Occipital lobe (tissue), 2 donors: ENCODE results near the gene GUCY2F. TPM values are rescaled to one million over a fixed set of nuclear protein-coding genes. Genes with fewer than 3 reads are reported as not detected.

Experiments
- DNase-seq: peaks from one replicate; lab custom pipeline; 2025; lab: John Stamatoyannopoulos, UW
- total RNA-seq: library from RNA; depleted of rRNA; stranded (reverse); fragments of >200 nt; gene quantifications from one replicate; pipeline ENCODE4 v1.2.3, GENCODE V29; 2014

GUCY2F gene
- under 0.01 TPM for total RNA-seq

DNA sequence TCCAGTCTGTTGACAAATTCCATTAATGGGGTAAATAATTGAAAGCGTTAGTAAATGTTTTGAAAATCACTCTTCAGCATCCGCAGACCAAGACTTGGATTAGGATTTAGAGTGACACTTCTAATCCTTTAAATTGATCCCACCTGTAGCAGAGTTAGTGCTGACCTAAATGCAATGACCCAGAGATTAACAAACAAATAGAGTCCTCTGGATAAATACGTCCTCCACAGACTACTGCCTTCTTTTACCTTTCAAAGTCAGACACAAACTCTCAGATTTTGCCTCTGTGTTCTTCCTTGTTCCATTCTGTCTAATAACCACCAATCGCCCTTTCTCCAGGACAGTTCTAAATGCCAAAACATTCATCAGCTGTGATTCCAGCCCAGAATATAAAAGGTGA, at the start of gene GUCY2F:
Gene GUCY2F, minus strand, starts transcription at position 101 of the 400 bp plus-strand sequence. CDS start 6,150 bp downstream, outside the sequence.
- no peak for DNase-seq

DNA sequence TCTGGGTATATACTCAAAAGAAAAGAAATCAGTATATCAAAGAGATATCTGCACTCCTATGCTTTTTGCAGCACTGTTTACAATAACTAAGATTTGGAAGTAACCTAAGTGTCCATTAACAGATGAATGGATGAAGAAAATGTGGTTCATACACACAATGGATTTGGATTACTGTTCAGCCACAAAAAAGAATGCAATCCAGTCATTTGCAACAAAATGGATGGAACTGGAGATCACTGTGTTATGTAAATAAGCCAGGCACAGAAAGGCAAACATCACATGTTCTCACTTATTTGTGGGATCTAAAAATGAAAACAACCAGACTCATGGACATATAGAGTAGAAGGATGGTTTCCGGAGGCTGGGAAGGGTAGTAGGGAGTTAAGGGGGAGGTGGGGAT, 37.1 kb upstream of the GUCY2F start:
- no peak for DNase-seq

DNA sequence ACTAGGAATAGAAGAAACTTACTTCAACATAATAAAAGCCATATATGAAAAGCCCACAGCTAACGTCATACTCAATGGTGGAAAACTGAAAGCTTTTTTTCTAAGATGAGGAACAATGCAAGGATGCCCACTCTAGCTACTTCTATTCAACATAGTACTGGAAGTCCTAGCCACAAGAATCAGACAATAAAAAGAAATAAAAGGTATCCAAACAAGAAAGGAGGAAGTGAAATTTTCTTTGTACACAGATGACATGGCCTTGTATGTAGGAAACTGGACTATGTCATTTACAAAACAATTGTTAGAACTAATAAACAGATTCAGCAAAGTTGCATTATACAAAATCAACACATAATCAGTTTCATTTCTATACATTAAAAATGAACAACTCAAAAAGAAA, 29.2 kb upstream of the GUCY2F start:
- DNase-seq = no peak

DNA sequence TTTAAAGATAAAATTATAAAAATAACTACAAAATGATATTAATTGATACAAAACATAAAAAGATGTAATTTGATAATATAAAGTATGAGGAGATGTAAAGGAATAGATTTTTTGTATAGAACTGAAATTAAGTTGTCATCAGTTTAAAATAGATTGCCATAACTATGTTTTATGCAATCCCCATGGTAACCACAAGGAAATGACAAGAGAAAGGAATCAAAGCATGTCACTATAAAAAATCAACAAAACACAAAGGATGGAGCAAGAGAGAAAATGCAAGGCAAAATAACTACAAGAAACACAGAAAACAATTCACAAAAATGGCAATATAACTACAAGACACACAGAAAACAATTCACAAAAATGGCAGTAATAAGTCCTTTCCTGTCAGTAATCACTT, 27.0 kb upstream of the GUCY2F start:
- no peak for DNase-seq

DNA sequence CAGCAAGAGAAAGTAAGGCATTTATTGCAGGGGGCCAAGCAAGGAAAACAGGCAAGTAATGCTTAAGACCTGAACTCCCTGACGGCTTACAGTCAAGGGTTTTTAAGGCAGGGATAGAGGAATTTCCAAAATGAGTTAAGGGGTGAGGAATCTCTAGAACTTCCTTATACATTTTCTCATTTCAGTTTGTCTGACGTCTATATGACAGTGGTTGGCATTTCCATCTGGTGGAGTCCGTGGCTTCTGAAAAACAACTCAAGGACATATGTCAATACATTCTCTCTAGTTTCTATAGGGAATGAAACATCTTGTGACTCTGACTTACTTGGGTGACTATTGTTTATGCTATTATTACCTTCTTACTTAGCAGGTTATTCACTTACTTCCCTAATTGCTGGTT, 19.3 kb upstream of the GUCY2F start:
- DNase-seq = no peak

DNA sequence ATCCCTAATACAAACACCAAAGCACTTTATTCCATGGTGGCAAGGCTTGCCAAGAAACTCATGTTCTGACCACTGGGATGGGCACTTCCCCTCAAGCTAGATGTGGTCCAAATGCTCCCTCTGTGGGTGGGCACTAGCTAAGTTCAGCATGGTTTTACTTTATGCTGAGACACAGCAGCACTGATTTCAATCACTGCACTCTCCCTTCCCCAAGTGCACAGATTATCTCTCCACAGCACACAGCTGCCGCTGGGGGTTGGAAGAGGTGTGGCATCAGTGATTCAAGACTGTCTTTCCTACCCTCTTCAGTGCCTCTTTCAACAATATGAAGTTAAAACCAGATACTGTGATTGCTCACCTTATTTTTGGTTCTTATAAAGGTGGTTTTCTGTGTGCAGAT, 16.5 kb upstream of the GUCY2F start:
- DNase-seq = no peak

DNA sequence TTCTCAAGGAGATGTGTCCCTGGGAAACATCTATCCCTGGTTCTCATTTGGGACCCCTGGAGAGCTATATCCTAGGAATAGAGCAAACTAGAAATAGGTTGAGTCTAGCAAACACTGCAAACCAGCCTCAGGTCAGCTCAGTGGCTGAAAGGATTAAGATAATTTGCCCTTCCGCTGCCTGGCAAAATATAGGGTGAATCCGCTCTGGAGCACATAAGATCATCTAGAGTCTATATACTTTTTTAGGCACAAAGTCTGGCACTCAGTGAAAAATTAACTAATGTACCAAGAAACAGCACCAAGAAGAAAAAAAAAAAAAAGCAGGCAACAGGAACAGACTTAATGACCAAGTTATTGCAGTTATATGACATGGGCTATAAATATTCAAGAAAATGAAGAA, 7.3 kb upstream of the GUCY2F start:
- DNase-seq = no peak

DNA sequence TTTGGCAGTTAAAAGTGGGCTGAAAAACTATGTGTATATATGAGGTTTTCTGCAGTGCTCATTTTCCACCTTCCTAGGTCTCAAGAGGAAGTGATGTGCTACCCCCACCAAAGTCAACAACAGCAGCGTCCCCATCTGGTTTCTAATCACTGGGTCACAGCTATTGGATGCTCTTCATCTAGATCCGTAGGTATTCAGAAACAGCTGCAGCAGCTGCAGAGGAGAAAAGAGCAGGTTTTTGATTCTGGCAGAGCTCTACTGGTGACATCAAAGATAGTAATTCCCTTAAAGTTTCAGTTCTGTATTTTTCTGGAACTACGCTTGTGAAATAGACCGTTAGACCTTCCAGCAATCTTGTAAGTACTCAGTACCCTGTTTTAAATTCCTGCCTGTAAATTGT, 5.8 kb upstream of the GUCY2F start:
- no peak for DNase-seq

DNA sequence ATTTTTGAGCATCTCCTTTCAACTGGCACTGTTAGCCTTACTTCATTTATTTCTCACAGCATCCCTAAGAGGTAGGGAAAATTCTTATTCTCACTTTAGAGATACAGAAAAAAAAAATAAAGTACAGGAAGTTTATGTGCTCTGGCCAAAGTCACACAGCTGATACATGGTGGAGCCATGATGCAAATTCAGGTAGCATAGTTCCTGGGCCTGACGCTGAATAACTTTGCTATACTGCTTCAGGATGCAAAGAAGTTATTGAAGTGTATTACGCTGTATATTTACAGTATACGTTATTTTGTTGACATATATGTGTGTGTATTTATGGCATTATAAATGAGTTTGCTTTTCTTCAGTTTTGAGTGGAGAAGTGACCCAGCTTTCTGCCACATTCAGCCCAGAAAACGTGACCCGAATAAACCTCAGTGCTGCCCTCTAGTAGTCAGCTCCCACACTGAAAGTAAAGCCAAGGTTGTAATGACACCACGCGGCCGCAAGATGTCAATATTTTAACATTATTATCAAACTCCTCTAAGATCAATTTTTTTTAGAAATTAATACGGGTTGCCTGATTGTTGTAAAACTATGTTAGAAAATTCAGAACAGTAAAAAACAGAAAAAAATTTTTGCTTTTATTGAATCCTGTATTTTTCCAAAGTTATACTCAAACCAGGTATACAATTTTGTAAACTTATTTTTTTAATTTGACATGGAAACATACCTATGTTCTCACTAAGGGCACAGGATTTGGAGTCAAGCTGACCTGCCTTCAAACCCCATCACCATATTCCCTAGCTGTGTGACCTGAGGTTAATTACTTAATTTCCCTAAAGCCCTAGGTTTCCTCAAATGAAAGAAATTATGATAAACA, 3.8 kb upstream of the GUCY2F start:
- DNase-seq = peak; percentile 7

DNA sequence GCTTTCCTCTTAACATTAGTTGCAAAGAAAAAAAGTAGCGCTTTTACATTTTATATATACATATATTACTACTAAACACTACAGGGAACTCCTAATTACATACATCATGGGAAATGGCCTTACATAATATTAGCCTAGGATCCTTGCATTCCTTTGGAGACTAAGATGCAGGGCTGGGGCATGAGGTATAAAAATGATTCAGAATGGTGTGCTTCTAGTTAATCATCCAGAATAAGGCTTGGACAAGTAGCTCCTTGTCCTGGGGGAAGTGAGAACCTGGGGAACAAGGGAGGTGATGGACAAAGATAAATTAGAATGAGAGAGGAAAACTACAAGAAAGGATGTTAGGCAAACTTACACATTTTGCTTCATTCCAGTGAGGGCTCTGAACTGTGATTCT, 3.0 kb upstream of the GUCY2F start:
- DNase-seq = no peak

DNA sequence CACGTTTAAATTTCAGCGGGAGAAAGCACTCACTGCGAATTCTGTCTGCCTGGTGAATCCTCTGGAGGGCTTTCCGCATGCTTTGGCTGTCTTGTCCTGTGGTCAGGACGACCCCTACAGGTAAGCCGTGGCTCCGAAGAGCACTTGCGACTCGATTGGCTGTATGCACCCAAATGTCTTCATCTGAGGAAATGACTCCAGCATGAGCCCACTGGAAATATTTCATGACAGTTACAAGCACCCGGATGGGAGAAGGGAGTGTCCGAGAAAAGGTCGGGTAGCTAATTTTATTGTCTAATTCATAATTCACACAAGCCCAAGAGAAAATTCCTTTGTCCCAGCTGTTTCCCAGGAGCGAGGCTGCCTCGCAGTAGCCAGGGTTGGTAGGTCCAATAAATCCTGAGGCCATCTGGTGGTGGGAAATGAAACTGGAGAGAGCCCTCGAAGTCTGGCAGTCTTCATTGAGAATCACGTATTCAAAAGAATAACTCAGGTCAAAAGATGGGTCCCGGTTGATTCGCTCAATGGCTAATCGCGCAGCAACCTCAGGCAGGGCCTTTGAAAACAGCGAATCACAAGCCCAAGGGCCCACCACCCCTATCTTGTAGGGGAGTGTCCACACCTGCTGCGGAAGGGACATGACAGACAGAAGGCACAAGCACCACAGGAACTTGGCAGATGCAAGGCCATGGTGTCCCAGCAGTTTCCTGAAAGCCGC, 6.6 kb downstream of the GUCY2F start:
- DNase-seq = peak; percentile 9

DNA sequence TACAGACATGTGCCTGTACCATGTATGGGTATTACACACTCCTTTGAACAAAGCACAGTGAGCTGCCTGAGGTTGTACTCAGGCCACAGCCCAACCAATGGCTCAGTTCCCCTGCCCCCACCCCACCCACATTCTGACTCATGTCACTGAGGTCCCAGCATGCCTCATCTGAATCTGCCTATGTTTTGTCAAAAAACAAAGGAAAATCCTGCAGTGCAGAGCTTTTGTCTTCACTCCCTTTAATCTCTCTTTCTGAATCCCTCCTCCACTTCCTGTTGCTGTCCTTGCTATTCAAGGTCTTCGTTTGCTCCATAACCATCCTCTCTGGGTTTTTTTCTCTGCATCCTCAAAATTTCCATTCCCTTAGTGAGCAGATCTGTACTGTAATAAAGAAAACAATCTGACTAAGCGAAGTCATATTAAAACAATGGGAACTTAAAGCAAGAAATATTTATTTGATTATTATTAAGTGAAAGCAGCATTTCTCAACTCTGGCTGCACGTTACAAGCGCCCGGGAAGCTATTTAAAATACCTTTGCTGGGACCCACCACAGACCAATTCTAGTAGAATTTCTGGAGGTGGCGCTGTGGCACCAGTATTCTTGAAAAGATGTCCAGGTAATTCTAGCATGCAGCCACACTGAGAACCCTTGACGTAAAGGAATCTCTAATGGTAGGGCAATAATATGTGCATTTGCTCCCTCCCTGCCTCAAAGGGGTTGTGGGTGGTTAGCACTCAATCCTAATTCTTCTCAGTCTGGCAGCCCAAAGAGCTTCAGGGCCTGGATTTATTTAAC, 8.7 kb downstream of the GUCY2F start:
- no peak for DNase-seq

DNA sequence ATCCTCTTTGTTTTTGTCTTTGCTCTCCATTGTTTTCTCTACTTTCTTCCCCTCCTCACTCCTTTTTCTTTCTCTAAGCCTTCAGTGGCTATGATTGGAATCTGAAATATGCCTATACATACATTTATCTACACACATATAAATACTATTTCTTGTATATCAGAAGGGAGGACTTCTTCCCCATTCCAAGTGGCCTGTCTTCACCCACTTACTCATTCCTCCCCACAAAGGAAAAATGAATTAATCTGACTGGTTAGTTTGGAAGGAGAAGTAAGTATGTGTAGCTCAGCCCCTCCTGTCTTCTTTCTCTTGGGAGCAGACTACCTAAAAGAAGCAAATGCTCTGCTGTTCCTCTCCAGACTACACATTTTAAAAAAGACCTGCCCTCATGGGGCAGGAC, 17.7 kb downstream of the GUCY2F start:
- no peak for DNase-seq

DNA sequence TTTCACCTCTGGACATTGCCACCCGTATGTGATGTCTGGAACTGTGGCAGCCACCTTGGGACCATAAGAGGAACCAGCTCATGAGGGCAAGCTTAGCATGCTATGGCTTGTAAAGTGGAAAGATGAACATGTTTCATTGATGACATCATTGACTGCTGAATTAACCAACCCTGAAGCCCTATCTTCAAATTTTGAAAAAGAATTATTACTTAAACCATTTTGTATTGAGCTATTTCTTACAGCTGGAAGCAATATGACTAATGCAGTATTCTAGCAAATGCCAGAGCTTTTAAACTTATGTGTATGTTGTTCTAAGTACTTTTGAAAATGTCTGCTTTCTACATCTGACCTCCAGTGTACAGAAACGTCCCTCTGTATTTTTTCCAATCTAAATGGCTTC, 18.1 kb downstream of the GUCY2F start:
- no peak for DNase-seq

DNA sequence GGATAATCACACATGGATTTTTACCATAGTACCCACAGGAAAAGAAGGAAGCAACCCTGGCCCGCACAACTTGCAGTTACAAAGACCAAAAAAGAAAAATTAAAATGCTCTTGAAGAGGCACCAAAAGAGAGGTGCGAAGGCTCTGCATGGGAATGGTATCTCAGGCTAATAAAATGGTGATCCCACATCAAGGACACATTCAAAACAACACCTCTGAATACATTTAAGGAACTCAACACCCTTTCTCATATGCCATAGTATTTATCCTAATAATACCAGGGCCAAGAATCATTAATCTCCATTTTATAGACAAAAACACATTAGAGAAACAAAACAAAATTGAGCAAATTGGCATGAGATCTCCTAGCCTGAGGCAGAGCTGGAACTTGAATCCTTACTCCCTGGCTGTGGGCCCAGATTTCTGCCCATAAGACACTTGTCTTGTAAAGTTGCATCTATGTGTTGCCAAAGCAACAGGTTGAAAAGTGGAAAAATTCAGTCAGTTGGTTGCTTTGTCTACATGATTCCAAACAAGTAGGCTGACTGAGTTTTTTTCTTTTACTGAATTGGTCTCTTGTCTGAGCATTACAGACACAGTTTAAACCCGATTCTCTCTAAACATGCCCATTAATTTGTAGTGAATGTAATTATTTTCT, 33.5 kb downstream of the GUCY2F start:
- DNase-seq = no peak

DNA sequence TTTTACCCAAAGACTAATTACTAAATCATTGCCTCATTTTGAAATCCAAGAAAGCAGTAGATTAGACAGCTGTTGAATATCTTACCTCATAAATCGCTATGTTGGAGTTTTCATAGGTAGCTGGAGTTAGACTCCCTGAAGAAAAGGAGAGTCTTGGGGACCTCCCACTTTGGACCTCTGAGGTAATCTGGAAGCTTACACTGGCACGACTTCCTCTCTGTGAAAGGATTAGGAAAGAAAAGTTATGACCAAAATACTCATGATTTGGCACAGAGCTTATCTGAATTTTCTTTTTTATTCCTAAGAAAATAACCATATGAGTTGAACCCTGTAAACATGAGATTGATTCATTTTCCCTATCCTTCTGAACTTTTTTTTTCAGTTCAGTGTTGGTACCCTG, 40.6 kb downstream of the GUCY2F start:
- DNase-seq = no peak

DNA sequence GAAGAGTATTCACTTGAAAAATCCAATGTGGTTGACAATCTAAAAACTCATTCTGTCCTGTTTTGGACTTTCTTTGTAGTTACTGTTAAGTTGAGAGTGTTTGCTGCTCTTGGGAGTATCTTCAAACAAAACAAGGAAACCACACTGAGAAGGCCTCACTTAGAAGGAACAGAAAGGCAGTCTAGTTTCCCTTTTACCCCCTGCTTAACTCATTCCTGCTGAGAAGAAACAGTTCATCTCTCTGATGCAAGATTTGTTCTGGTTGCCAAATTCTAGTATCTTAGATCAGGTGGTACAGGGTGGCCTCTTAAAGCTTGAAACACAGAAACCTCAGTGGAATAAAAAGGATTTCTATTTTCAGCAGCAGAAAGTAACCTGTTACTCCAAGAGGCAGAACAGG, 41.4 kb downstream of the GUCY2F start:
- DNase-seq = no peak

DNA sequence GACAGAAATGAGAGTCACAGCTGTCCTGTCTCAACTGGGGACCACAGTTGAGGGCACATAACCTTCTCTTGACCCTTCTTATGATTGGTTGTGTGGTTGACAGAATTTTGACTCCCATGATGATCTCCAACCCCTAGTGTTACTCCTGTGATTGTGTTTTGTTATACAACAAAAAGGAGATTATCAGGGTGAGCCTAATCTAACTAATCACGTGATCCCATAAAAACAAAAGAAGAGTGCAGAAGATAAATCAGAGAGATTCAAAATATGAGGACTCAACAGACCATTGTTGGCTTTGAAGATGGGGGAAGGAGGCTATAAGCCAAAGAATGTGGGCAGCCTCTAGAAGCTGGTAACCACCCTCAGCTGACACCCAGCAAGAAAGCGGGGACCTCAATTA, 72.7 kb downstream of the GUCY2F start:
- DNase-seq = no peak

DNA sequence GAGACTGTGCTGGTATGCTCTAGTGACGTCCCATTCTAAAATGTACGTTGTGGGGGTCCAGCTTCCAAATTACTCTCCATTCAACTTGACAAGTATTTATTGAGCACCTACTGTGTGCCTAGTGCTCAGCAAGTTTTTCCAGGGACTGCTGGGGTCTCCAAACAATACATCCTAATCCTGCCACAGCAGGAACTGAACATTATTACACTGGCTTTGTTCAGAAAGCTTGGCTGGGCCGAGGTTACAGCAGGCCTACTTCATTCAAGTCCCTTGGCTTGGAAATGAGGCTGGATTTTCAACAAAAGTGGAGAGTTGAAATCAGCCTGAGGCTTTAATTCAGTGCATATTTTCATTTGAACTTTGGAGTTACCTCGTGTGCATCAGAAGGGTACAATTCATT, 78.0 kb downstream of the GUCY2F start:
- DNase-seq = no peak

DNA sequence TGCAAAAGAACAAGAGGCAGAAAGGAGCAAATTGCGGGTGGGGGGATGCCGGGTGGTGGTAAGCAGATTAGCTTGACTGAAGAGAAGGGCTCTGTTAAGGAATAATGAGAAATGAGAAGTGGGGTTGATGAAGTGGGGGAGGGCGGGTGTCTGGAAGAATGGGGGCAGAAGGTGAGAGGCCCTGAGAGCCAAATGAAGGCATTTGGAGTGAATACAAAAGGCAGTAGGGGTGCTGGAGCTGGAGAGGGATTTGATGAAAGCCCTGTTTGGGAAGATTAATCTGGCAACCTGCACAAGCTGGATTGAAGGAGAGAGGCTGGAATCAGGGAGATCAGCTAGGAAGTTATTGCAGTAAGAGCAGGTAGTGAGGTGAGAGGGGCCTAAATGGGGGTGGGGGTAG, 82.1 kb downstream of the GUCY2F start:
- DNase-seq = no peak

DNA sequence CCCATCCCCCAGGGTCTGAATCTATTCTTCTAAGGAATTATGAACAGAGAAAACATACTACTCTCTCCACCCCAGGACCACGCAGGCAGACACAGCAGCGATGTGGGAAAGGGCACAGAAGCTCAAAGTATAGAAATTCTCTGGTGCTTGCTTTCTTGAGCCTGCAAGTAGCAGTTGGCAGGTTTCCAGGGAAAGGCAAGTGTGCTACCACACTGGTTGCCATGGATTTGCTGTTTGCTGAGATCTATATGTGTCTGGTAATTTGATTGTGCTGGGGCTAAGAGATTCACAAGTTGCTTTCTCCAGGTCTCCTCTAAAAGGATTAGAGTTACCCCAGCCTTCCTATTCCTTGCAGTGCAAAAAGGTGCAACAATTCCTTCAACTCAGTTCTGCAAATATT, 83.1 kb downstream of the GUCY2F start:
- no peak for DNase-seq

DNA sequence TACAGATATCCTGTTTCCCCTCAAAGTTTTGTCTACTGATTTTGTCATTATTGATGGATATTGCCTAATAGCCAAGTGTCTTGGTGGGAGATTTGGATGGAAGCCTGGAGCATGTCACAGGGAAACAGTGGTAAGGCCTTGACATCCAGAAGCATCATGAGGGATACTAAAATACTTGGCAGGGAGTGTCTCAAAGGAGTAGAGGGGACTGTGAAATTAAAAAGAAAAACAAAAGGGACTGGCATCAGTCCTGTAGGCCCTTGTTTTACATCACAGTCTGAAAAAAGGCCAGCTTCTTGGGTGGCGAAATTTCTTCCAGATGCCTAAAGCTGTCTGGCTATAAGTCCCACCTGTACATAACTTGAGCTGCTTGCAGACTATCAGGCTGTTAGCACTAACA, 83.8 kb downstream of the GUCY2F start:
- DNase-seq = no peak
